NCI-H2227 (cell line): ENCODE measurements around the gene DHRSX.
"Not testable (repeated sequence)": the region's sequence is repeated elsewhere in the genome, so short reads cannot be mapped to it uniquely, and the experiment has no call there.

Source experiments
- DNase-seq: peaks from one replicate; lab custom pipeline; 2025; ENCODE audit not compliant: unreplicated experiment; lab: John Stamatoyannopoulos, UW

Gene DHRSX

GRCh38 chrX:2401590-2402360 is 99.0 kb downstream of the DHRSX start:
- DNase-seq = no peak

- DNase-seq = no peak
These were observed 99.6 kb downstream of the DHRSX start for GRCh38 chrX:2401201-2401589.

GRCh38 chrX:2398064-2398656 is 102.6 kb downstream of the DHRSX start:
- DNase-seq = no peak

- DNase-seq = no peak
These were observed 103.3 kb downstream of the DHRSX start for GRCh38 chrX:2397229-2398063.

GRCh38 chrX:2395261-2395992 is 105.3 kb downstream of the DHRSX start:
- DNase-seq = no peak

- DNase-seq = no peak
These were observed 108.7 kb downstream of the DHRSX start for GRCh38 chrX:2391869-2392606.

- no peak for DNase-seq
These were observed 110.0 kb downstream of the DHRSX start for GRCh38 chrX:2390754-2391153.

GRCh38 chrX:2389731-2390130 is 111.0 kb downstream of the DHRSX start:
- DNase-seq = not testable (repeated sequence)

GRCh38 chrX:2389324-2389723 is 111.5 kb downstream of the DHRSX start:
- no peak for DNase-seq

GRCh38 chrX:2388669-2389068 is 112.1 kb downstream of the DHRSX start:
- no peak for DNase-seq

- DNase-seq = no peak
These were observed 113.0 kb downstream of the DHRSX start for GRCh38 chrX:2387614-2388239.

- no peak for DNase-seq
These were observed 115.6 kb downstream of the DHRSX start for GRCh38 chrX:2385224-2385623.

GRCh38 chrX:2384486-2384885 is 116.3 kb downstream of the DHRSX start:
- DNase-seq = no peak

- DNase-seq = no peak
These were observed 117.0 kb downstream of the DHRSX start for GRCh38 chrX:2383735-2384134.

- no peak for DNase-seq
These were observed 117.6 kb downstream of the DHRSX start for GRCh38 chrX:2383144-2383543.

- not testable (repeated sequence) for DNase-seq
These were observed 118.2 kb downstream of the DHRSX start for GRCh38 chrX:2382433-2383048.

- no peak for DNase-seq
These were observed 124.6 kb downstream of the DHRSX start for GRCh38 chrX:2376166-2376565.

- no peak for DNase-seq
These were observed 126.7 kb downstream of the DHRSX start for GRCh38 chrX:2374086-2374485.

GRCh38 chrX:2373615-2374014 is 127.2 kb downstream of the DHRSX start:
- no peak for DNase-seq
